Measurements from ENCODE around the gene CLSTN2.

CLSTN2 gene

DNA sequence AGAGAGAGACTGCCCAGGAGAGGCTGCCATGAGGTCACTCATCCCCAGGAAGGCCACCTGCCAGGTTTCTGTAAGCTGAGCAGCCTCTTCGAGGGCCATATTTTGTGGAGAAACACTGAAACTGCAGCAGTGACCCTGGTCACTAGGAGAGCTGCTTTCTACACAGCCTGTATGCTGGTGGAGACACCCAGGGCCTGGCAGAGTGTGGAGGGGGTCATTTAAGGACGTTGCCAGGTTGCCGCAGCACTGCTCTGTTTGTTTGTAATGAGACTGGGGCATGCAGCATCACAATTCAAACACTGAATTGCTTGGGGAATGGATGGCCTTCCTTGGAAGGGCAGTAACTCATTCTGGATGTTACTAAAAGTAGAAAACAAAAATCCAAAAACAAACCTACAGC, 638.0 kb downstream of the CLSTN2 start:
- DNase-seq: no peak

DNA sequence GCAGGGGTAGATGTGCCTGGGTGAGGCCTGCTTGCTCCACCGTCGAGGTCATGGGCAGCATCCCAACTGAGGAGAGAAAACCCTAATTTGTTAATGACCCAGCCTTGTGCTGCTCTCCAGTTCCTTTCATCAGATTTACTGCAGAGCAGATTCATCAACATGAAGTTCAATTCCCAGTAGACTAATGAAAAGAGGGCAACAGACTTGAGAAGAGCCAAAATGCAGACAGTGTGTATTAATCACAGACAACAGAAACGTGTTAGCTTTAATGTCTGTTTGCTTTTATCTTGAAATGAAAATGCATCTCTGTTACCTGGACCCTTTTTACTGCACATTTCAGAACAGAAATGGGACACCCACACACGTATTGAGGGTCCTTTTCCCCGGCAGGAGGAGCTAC, 639.4 kb downstream of the CLSTN2 start:
- DNase-seq: no peak

DNA sequence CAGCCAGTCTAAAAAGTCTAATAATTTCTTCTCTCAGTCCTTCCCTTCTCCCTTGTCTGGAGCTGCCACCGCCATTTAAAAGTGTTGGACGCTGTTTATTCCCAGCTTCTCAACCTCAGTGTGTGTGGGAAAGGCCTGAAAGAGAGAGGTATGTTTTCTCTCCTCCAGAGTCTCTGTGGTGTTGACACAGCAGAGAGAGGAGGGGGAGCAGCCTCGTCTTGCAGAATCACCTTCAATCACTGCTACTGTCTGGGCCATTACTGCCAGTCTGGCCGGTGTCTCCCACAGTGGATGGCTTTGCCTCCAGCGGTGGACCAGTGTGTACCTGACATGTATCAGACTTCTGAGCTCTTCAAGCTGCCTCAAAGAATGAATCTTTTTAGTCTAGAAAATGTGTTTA, 641.5 kb downstream of the CLSTN2 start:
- DNase-seq: no peak

DNA sequence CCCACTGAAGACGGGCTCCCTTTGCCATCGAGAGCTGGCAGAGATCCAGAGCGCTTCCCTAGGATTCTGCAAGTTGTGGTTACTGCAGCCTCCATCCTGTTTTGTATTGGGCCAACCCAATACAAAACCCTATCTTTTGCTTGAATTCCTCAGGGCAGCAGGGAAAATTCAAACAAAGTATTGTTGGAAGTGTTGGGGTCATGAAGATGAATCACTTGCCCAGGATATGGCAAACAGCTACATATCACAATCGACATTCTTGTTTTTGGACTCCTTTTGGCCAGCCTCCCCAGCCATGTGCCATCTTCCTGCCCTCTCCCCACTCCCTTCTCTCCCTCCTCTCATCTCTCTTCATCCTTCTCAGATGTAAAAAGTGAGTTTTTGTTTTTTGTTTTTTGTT, 642.9 kb downstream of the CLSTN2 start:
- no peak for DNase-seq

DNA sequence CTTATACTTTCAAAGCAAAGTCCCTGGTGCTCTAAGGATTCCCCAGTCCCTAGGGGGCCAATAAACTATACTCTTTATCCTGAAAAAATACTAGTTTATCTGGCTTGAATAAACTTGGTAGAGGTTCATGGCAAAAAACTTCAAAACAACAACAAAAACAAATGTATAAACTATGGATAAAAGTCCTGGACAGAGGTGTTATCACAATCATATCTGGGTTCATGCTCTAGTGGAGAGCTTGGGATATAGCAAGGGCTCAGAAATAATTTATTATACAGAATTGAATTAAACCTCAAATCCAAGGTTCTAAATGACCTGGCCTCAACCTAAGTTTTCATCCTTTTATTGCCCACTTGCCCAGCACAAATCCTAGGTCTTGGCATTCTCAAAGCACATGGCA, 644.3 kb downstream of the CLSTN2 start:
- no peak for DNase-seq

DNA sequence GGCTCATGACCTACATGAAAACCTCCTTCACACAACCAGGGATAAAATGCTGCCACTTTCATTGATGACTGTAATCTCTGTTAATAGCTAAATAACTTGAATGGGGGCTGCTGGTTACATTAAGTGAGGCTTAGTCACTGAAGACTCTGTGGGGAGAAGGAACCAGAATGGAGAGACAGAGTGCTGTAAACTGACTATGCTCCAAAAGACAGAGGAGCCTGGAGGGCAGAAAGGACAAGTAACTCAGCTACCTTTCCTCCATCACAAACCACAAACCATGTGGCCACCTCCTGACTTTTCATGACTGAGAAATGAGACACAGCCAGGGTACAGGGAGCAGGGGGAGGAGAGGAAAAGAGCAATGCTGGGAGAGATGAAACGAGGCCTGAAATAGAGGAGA, 645.8 kb downstream of the CLSTN2 start:
- DNase-seq: no peak

DNA sequence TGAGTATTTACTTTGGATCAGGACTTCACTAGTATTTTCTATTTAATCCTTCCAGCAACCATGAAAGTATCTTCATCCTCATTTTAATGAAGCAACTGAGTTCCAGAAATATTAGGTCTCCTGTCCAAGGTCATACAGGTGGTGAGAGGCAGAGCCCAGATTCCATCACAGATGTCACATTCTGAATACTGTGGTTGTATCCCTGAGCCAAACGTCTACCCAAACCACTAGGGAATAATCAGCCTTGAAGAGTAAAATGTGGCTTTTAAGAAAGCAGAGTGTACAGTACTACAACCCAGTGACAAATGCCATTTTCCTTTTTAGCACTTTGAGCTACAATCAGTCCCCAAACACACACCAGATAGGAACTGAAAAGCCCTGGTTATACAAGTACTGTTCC, 649.6 kb downstream of the CLSTN2 start:
- DNase-seq: no peak

DNA sequence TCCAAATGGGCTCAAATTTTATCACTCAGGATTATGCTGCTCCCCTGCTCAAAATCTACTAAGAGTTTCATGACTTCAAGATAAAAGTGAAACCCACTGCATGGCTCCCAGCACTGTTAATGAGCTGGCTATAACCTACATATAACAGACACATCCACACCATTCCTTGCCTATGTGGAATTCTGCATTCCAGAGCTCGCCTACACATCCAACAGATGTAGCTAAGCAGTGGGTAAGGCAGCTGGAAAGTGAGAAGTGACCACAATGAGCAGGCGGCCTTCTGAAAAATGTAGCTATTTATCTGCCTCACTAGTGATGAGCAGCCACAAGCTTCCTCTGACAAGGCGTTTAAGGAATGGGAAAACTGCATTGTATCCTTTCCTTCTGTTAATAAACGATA, 650.8 kb downstream of the CLSTN2 start:
- DNase-seq: no peak

DNA sequence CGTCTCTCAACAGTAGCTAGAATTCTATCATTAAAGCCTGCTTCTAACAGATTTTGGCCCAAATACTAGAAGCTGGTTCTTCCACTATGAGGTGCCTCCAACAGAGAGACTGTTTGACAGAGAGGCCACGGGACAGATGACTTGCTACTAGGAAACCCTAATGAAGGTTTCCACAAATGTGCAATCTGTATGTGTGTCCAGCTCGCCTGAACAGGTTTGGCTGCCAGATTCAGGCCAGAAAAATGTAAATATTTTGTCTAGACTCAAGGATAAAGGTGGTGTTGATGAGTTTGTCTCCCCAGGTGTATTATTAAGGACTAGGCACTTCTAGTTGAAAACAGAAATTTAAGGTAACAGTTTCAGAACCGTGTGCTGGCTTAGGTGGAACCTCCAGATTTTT, 651.3 kb downstream of the CLSTN2 start:
- DNase-seq: no peak

DNA sequence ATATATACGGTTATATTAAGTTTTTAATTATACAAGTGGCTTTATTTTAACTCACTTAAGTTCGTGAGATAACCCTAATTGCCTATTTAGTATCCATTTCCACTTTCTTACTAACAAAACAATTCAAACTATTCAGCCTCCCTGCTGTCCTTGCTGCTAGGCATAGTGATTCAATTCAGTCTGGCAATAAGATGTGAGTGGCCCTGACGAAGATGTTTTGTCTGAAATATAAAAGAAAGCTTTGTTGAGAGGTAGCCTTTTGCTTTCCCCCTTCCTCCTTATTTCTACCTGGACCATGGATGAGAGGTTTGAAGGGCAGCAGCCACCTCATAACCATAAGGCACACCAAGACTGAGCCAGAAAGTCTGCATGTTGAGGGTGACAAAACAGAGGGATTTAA, 653.6 kb downstream of the CLSTN2 start:
- no peak for DNase-seq

DNA sequence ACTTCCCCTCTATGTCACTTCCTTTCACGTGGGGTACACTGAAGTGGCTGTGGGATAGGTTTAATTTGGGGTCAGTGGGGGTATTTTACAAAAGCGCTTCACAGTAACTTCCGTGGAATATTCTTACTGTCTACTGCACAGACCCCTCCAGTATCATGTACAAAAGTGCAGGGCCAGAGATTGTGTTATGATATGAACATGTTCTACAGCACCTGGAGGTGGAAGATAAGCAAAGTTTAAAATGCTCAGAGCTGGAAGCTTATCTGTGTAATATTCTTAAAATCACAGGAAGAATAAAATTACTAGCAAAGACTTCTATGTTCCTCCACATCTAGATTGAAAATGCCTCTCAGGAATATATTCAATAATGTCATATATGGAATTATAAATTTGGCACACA, 658.8 kb downstream of the CLSTN2 start:
- DNase-seq: no peak

DNA sequence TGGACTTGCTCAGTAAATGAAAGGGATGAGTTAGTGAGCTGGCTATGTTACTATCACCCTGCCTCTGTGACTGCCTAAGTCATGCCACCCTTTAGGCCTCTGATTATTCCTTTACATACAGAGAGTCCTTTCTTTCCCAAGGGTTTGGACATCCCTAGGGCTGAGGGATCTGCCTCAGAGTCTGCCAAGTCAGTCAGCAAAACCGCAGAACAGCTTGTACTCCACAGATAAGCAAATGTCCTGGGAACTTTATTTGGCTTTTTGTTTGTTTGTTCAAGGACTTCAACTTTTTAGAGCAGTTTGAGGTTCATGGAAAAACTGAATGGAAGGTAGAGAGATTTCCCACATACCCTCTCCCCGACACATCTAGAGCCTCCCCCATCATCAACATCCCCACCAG, 660.3 kb downstream of the CLSTN2 start:
- DNase-seq: no peak

DNA sequence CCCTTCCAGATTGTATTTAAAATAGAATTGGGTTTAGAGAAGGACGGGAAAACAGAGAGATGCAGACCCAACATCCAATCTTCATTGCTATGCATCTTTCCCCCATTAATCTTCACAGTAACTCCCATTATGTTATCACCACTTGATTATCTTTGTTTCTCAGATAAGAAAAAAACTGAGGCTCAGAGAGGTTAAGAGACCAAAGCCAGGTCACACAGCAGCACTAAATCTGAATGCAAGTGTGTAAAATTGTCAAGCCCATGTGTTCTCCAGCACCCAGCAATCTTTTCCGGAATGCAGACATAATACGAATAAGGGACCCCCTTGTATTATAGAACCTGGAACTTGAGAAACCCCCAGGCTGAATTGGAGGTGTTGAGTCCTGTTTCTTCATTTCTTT, 662.4 kb downstream of the CLSTN2 start:
- DNase-seq: no peak

DNA sequence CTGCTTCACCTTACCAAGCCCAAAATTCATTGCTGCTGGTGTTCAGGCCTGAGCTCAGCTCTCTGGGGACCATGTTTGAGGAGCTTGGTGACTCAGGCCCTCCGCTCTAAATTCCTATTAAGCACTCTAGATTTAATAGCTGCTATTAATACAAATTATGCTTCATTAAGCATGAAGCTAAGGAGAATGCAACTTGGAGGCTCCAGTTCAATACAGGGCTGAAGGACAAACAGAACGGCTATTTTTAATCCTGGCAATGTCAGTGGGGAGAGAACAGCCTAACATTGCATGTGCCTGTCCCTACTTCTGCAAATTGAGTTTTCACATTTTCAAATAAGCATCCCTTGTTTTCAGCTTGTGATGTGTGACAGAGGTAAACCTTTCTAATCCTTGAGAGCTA, 662.8 kb downstream of the CLSTN2 start:
- no peak for DNase-seq

DNA sequence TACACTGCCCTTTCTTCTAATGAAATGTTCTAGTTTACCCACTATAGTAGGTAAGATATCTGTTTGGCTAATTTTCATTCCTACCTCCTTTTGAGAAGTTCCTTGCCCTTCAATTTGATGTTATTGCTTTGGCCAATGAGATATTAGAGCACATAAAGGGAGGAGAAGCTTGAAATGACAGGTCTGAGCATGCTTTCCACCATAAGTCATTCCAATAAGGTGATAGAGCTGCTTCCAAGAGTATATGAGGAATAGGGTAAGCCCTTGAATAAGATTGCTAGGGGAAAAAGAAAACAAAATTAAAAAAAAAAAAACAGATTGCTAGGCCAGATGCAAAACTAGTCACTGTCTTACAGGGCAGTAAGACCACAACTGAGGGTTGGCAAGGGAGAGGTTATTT, 664.0 kb downstream of the CLSTN2 start:
- DNase-seq: no peak

DNA sequence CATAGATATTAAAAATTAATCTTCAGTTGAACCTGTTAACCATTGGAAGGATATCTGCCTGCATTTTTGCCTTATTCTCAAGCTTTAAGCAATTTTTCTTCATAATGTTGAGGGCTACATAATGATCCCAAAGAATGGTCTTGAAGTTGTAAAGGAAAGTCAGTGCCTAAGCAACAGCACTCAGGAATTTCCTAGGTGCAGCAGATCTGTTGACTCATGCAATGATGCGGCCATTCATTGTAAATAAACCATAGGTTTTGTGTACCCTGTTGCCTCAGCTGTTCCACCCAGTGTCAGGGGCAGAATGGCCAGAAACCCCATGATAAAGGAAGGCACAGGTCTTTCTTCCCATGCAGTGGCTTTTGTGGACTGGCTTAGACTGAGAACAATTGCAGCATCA, 664.5 kb downstream of the CLSTN2 start:
- no peak for DNase-seq

DNA sequence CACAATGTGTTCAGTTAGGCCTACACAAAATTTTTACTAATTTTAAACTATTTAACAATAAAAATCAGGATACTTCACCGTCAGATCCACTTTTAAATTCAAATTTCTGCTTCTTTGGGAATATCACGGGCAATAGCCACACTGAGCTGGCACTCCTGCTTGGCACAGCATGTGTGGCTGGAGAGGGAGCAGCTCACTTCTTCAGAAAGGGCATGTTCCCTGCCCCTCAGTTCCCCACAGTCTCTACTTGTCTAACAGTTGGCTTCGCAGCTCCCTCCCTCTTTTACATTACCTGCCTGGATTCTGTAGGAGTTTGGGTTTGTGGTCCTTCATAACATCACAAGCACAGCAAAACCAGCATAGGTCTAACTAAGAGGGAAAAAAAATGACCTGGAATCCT, 666.9 kb downstream of the CLSTN2 start:
- DNase-seq: no peak

DNA sequence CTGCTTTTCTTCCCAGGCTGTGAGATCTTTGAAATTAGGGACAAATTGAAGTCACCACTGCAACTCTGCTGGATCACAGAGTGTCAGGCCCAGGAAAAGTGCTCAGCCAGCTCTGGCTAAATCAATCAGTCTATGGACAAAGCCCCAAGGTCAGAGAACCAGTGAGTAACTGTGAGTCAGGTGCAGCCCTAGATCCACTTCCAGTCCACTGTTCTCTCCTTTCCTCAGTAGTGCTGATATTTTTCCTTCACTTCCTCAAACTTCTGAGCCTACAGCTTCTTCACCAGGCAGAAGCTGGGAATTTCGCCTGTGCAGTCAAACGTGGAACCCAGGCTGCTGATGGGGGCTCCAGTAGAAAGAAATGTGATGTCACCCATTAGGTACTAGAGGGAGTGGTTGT, 667.8 kb downstream of the CLSTN2 start:
- DNase-seq: no peak

DNA sequence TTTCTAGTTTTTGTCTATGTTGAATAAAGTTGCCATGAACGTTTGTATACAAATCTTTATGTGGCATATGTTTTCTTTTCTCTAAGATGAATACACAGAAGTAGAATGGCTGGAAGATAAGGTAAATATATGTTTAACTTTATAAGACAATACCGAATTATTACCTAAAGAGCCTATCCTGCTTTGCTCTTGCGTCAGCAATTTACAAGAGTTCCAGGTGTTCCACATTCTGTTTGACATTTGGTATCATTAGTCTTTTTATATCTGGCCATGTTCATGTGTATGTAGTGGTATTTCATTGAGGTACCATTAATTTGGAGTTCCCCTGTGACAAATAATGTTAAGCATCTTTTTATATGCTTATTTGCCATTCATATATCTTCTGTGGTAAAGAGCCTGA, 668.8 kb downstream of the CLSTN2 start:
- no peak for DNase-seq

DNA sequence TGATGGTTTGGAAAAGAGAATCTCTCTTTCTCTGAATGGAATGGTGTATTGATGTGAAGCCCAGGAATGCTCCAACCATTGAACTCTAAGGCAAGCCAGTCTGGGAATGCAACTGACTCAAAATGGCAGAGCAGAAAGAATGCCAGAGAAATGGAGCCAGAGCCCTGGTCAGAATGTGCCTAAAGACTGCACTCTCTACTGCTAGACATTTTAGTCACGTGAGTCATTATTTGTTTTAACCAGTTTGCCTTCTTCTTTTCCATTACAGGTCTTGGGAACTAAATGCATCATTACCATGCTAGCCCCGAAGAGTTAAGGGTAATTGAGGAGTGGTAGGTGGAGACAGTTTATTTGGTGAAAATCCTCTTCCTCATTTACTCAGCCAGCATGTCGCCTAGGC, 675.6 kb downstream of the CLSTN2 start:
- DNase-seq: no peak

DNA sequence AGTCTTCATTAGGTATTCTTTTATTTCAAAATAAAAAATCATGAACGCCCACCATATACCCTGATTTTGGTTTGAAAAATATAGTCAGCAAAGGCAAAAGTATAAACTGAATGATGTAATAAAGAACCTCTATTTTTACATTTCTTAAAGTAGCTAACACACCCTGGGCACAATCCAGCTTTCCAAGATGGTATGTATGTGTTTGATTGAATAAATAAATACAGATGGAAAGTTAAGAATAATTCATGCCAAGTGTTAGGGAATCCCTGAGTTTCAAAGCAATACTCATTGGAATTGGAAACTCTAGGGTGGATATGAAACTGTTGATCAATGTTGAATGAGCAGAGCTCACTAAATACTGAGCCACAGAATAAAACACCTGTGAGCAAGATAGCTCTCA, 679.0 kb downstream of the CLSTN2 start:
- no peak for DNase-seq

DNA sequence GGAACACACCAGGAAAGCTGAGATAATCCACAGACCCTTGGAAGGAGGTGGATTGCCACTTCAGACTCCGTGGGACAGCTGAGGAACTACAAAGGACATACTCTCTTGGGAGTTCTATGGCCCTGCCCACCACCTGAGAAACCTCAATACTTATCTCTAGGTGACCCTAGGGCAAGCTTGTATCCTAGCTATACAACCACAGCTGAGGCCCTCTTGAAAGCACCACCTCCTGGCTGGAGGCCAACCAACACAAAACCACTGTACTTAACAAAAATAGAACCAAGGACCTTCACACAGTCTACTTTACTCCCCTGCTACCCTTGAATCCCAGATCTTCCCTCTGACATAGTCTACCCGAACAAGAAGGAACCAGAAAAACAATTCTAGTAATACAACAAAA, 682.1 kb downstream of the CLSTN2 start:
- no peak for DNase-seq

DNA sequence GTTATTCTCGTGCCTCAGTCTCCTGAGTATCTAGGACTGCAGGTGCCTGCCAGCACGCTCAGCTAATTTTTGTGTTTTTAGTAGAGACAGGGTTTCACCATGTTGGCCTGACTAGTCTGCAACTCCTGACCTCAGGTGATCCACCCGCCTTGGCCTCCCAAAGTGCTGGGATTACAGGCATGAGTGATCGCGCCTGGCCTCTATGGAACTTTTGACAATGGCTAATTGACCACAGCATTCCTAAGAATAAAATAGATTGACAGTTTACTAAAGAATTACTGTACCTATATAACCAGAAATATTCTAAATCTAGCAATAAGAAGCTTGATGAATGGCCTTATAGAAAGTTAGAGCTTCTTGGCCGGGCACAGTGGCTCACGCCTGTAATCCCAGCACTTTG, 691.9 kb downstream of the CLSTN2 start:
- no peak for DNase-seq

All from COR-L47 (cell line).